Measurements from ENCODE around the gene SPON1.

DNA sequence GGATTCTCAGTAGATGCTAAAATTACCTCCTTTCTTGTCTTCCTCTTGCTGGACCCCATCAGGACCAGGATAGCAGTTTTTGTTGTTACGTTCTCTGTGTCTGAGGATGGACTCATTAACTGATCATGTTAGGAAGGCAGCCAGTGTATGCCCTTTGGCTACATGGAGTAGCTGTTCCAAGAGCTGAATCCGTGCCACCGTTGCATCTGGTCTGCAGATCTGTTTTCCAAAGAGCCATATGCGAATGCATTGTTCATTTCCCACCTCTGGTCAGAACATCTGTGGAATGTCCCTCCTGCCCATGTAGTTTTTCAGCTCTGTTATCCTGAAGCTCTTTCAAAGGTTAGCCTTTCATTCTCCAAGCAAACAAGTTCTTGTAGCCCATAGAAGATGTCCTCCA is 188.4 kb downstream of the SPON1 start:
- TF ChIP-seq, protein P1, sequence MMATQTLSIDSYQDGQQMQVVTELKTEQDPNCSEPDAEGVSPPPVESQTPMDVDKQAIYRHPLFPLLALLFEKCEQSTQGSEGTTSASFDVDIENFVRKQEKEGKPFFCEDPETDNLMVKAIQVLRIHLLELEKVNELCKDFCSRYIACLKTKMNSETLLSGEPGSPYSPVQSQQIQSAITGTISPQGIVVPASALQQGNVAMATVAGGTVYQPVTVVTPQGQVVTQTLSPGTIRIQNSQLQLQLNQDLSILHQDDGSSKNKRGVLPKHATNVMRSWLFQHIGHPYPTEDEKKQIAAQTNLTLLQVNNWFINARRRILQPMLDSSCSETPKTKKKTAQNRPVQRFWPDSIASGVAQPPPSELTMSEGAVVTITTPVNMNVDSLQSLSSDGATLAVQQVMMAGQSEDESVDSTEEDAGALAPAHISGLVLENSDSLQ (IDR thresholded peaks at IDR 0.05) = no peak
- no peak for TF ChIP-seq ELF4 (IDR thresholded peaks at IDR 0.05)
- no peak for TF ChIP-seq FOXM1 (IDR thresholded peaks at IDR 0.05; ENCODE audit: borderline replicate concordance)
- TF ChIP-seq NFRKB (IDR thresholded peaks at IDR 0.05) = no peak
- TF ChIP-seq CTBP1 (IDR thresholded peaks at IDR 0.05; ENCODE audit: borderline replicate concordance) = no peak
